NCI-H1105 (cell line): ENCODE measurements around the gene MVD.

Source experiments
- DNase-seq: peaks from one replicate; lab custom pipeline; 2025; lab: John Stamatoyannopoulos, UW

Gene MVD

GRCh38 chr16:88640039-88640495, 22.8 kb downstream of the MVD start:
- DNase-seq, result no peak

DNA sequence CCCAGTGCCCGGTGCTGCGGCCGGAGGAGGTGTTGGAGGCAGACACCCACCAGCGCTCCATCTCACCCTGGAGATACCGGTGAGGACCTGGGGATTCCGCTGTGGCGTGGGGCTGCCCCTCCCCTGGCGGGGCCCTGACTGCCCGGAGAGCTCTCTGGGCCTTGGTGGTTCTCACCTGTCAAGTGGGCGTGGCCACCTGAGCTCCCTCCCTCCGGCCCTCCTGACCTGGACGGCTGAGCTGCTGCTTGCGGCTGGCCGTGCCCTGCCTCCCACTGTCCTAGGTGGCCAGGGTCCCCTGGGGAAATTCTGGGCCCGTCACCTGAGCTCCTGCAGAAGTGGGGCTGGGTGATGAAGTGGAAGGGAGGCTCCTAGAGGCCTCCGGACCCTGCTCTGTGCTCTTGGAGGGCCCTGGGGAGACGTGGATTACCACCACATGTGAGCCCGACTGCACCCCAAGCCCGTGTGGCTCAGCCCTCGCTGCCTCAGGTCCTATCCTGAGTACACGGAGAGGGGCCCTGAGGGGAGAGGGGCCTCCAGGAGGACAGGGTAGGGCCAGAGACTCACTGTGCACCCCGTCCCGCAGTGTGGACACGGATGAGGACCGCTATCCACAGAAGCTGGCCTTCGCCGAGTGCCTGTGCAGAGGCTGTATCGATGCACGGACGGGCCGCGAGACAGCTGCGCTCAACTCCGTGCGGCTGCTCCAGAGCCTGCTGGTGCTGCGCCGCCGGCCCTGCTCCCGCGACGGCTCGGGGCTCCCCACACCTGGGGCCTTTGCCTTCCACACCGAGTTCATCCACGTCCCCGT, 23.5 kb downstream of the MVD start:
- no peak for DNase-seq

- peak; percentile 46 for DNase-seq
Measured at GRCh38 chr16:88638323-88639230, 24.3 kb downstream of the MVD start, which contains the start of gene IL17C. Gene IL17C, plus strand, starts transcription at chr16:88638572. Its CDS starts 70 bp downstream, at chr16:88638642.

DNA sequence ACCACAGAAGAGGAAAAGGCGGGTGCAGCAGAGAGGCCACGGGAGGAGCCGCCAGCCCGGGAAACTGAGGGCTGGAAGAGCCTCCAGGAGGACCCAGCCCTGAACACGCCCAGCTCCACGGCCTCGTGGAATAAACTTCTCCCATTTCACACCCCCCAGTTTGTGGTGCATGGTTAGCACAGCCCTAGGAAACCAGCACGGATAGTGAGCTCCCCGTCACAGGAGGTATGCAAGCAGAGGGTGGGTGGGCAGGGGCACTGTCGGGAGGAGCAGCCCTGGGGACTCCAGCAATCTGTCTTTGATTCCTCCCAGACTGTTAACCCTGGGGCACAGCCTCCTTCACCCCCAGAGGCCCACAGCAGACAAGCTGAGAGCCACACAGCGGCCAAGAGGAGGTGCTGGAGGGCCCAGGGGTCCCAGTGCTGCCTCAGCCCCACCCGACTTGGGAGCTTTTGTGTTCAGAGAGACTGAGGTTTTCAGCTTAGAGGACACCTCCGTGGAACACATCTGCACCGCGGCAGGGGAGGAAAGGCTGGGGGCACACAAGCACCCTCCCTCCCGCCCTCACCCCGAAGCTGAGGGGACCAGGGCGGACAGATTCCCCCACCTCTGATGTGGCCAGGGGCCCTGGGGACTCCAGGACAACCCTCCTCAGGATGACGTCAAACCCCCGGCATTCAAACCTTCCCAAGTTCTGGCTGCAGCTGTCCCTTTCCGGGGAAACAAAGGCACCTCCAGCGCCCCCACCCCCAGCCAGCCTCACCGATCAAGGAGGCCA, 26.2 kb downstream of the MVD start:
- no peak for DNase-seq

- DNase-seq, result no peak
Measured at GRCh38 chr16:88635671-88636319, 27.1 kb downstream of the MVD start.

DNA sequence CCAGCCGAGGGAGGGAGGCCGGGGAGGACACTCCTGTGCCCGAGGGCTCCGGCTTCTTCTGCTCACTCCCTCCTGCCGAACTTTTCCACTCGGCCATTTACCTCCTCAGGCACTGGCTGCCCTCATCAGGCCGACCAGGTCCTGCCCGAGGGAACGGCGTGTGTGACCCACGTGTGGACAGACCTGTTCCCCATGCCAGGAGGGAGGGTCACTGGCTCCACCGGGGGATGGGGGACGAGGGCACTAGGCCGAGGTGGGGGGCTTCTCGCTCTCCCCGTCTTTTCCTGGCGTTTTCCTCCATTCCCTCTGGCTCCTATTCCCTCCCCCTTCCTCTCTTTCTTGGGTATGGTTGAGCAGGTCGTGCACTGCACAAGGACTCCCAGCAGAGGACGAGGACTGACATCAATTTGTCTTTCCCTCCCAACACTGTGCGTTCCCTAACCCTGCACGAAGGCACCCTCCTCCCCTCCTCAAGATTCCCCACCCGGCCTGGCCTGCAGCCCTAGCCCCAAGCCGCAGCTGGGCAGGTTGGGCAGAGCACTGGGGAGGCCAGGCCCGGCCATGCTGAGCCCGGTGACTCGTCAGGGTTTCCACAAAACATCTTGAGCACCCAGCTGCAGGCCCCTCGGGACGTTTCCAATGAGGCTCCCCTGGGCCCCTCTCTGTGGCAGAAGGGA, 27.8 kb downstream of the MVD start:
- DNase-seq, result no peak

DNA sequence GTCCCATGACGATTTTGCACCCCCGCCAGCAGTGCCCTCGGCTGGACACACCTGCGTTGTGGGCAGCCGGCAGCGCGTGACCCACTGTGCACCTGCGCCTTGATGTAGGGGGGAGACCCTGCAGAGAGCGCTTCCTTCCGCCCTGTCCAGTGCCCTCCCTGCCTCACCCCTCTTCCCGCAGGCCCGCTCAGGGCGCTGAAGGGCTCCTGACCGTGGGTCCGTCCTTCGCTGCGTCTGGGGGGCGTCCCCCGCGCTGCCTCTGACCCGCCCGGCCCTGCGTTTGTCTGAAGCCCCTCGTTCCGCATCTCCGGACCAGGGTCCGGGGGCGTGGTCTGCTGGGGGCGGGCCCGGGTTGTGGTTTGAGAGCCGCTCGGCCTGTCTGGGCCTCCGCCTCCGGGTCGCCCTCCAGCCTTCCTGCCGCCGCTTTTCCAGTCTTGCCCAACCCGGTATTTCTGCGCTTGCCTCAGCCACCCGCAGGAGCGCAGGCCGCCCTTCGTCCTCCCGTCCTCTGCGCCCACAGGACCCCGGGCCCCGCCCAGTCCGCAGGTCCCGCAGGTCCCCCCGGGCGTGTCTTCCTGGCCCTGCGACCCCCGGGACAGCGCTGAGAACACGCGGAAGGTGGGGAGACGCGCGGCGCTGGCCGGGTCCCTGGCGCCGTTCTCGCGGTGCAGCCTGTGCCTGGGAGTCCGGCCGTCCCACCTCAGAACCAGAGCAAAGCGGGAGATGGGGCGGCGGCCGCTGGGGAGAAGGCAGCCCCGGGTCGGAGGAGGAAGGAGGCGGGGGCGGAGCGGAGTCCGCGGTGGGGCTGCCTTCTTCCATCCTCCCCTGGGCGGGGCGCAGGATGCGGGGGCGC, 28.5 kb downstream of the MVD start:
- no peak for DNase-seq

DNA sequence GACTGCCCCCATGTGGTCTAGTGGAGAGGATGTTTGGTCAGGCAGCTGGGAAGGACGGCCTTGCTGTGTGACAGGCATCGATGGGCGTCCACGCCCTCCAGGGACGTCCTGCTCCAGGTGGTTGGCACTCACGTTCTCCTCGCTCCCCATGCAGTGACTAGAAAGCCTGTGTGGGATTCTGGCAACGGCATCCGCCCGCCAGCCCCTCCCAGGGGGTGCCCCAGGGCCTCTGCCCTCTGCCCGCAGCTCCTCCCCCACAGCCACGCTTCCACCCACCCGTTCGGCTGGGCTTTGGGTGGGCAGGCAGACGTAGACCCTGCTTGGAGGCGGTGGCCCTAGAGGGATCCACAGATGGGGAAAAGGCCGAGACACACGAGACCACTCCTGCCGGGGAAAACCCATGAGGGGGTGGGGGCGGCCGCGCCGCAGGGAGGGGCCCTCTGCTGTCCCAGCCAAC, 29.2 kb downstream of the MVD start:
- no peak for DNase-seq

- DNase-seq, result no peak
Measured at GRCh38 chr16:88632587-88632930, 30.3 kb downstream of the MVD start.

- DNase-seq, result no peak
Measured at GRCh38 chr16:88631920-88632586, 30.8 kb downstream of the MVD start.

- no peak for DNase-seq
Measured at GRCh38 chr16:88631384-88631783, 31.5 kb downstream of the MVD start.

DNA sequence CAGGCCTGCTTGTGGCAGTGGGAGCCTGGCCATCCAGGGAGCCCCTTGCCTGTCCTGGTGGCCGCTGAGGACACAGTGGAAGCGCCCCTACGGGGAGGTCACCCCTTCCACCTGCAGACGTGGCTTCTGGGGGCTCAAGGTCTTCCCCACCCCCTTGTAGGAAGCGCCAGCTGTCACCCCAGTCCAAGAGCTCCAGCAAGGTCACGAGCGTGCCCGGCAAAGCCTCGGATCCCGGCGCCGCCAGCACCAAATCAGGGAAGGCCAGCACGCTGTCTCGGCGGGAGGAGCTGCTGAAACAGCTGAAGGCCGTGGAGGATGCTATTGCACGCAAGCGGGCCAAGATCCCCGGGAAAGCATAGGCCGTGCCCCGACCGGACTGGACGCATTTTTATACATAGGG, 31.9 kb downstream of the MVD start:
- no peak for DNase-seq

- DNase-seq, result no peak
Measured at GRCh38 chr16:88630433-88630832, 32.5 kb downstream of the MVD start.

GRCh38 chr16:88629835-88630234, 33.1 kb downstream of the MVD start:
- no peak for DNase-seq

- DNase-seq, result no peak
Measured at GRCh38 chr16:88628512-88628974, 34.3 kb downstream of the MVD start.

GRCh38 chr16:88627531-88628411, 35.1 kb downstream of the MVD start:
- no peak for DNase-seq

GRCh38 chr16:88626646-88627045, 36.2 kb downstream of the MVD start:
- DNase-seq, result no peak

- DNase-seq, result no peak
Measured at GRCh38 chr16:88624977-88625576, 37.8 kb downstream of the MVD start.
